Measurements from ENCODE around the gene PSD2. TPM values are rescaled to one million over a fixed set of nuclear protein-coding genes. Genes with fewer than 3 reads are reported as not detected.

The PSD2 gene
- total RNA-seq, 2 experiments from 2014 or later, result 0.08 TPM; not detected in 1

DNA sequence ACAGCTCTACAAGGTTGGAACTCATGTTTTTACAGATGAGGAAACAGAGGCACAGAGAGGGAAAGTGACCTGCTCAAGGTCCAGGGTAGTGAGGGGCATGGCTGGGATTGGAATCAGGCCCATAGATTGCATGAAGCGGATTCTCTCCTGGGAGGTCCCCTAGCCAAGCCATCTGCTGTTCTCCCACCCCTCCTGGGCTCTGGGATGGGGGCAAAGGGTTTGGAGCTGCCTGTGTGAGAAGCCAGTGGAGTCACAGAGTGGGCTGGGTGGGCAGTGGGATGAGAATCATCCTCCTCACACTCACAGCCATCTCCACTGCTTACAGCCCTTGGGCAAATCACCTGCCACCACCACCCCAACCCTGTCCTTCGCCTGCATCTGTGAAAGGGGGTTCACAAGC is 38.6 kb upstream of the PSD2 start:
- H3K36me3 ChIP-seq (ENCODE audit: insufficient read depth, low read length), result no peaks in the 10 kb centered on the region
- ATAC-seq (ENCODE audit: poor library complexity) (no peak), DNase-seq (no peak)
- peaks cover 16% of the 10 kb centered on the region for H3K4me1 ChIP-seq (ENCODE audit: insufficient read depth, low read length)
- H3K4me3 ChIP-seq (ENCODE audit: low read length), result no peak overlapping the region
- intact Hi-C loops (cut with DNase I, micrococcal nuclease), result no loop called here
- H3K9me3 Mint-ChIP-seq, result no peaks in the 10 kb centered on the region
- H3K9me3 ChIP-seq (ENCODE audit: control insufficient read depth in 1 of 2, insufficient read depth in 1 of 2, low read length in 2 of 2), result peaks cover 0 to 7% of the 10 kb centered on the region in 2 experiments
- H3K27ac Mint-ChIP-seq, result no peak overlapping the region
- ChIA-PET CTCF (interaction anchor here (1.8 kb wide), 1 partner anchor 9 kb away, joined by 11 read pairs; no protein-coding TSS in a partner anchor), POLR2A (interaction anchor here (1.2 kb wide), 1 partner anchor 9 kb away, joined by 4 read pairs; no protein-coding TSS in a partner anchor)
- no peak overlapping the region for H3K4me3 Mint-ChIP-seq
- H3K27ac ChIP-seq (ENCODE audit: low read depth in 1 of 2, low read length in 2 of 2), result no peak overlapping the region
- H3K27me3 Mint-ChIP-seq, result peaks cover 85% of the 10 kb centered on the region
- TF ChIP-seq, protein P1, sequence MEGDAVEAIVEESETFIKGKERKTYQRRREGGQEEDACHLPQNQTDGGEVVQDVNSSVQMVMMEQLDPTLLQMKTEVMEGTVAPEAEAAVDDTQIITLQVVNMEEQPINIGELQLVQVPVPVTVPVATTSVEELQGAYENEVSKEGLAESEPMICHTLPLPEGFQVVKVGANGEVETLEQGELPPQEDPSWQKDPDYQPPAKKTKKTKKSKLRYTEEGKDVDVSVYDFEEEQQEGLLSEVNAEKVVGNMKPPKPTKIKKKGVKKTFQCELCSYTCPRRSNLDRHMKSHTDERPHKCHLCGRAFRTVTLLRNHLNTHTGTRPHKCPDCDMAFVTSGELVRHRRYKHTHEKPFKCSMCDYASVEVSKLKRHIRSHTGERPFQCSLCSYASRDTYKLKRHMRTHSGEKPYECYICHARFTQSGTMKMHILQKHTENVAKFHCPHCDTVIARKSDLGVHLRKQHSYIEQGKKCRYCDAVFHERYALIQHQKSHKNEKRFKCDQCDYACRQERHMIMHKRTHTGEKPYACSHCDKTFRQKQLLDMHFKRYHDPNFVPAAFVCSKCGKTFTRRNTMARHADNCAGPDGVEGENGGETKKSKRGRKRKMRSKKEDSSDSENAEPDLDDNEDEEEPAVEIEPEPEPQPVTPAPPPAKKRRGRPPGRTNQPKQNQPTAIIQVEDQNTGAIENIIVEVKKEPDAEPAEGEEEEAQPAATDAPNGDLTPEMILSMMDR (IDR thresholded peaks at IDR 0.05), result no peak
- H3K27me3 ChIP-seq (ENCODE audit: control insufficient read depth in 1 of 2, insufficient read depth in 2 of 2, low read length in 2 of 2), result peaks cover 38 to 39% of the 10 kb centered on the region in 2 experiments
- H3K4me1 Mint-ChIP-seq (ENCODE audit: low read depth), result peaks cover 12% of the 10 kb centered on the region
- H3K36me3 Mint-ChIP-seq (ENCODE audit: low read depth), result no peaks in the 10 kb centered on the region

DNA sequence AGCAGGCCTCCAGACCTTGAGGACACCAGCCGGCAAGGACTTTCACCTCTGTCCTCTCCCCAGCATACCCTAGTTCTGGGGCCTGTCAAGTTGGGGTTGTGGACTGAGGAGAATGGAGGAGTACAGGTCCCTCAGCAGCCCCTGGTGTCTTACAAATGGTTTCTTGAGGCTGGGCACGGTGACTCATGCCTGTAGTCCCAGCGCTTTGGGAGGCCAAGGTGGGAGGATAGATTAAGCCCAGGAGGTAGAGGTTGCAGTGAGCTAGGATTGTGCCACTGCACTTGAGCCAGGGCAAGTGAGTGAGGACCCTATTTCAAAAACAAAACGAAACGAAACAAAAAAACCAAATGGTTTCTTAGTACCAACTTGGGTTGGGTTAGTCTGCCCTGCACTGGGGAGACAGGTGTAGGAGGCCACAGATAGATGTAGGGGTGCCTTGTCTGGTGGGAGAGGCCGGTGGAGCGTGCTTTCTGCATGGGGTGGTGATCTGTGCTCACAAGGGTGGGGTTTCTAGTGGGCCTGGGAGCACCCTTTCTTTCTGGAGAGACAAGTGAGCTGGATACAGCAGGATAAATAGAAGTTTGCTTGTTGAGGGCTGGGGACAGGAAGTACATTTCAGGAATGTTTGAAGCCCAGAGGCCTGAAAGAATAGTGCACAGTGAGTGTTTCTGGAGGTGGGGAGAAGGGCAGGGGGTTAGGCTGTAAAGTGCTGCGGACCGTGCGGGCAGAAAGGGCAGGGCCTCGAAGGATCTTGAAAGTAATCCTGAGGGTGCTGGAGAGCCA is 37.7 kb upstream of the PSD2 start:
- intact Hi-C loops (cut with DNase I, micrococcal nuclease), result no loop called here

DNA sequence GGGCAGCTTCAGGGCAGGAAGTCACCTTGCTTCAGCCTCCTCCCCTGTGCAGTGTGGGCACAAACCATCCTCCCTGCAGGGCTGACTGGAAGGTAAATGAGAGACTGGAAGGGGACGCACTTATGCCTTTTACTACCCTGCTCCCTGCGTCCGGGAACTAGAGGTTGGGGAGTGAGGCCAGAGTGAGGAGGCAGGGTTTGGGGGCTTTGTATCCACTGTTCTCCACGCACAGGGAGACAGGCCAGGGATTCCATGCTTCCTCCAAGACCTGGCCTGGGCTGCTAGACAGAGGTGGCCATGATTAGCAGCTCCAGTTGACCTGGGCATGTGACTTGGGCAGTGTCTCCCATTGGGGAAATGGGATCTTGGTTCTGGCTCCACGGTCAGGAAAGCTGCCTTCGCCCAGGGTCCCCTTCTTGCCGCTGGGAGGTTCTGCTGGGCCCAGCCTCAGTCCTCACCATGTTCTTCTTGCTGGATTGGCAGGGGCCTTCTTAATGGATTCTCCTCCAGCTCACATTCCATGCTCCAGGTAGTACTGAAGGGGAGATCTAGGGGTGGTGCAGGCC is 37.0 kb upstream of the PSD2 start:
- TF ChIP-seq, protein P1 (IDR thresholded peaks at IDR 0.05), result no peak
- intact Hi-C loops (cut with DNase I, micrococcal nuclease), result no loop called here
- no peak for DNase-seq
- POLR2A ChIA-PET, result no interaction called here
- CTCF ChIA-PET, result no interaction called here
- Mint-ChIP-seq H3K36me3 (ENCODE audit: low read depth) (no peaks in the 10 kb centered on the region), H3K4me1 (ENCODE audit: low read depth) (peaks cover 12% of the 10 kb centered on the region), H3K27me3 (peaks cover 84% of the 10 kb centered on the region), H3K4me3 (no peak overlapping the region), H3K27ac (no peak overlapping the region), H3K9me3 (no peaks in the 10 kb centered on the region)
- no peak for ATAC-seq (ENCODE audit: poor library complexity)
- Histone ChIP-seq H3K4me3 (ENCODE audit: low read length) (no peak overlapping the region), H3K9me3 (ENCODE audit: control insufficient read depth in 1 of 2, insufficient read depth in 1 of 2, low read length in 2 of 2) (peaks cover 0 to 9% of the 10 kb centered on the region in 2 experiments), H3K27ac (ENCODE audit: low read depth in 1 of 2, low read length in 2 of 2) (no peak overlapping the region), H3K4me1 (ENCODE audit: insufficient read depth, low read length) (peaks cover 16% of the 10 kb centered on the region), H3K27me3 (ENCODE audit: control insufficient read depth in 1 of 2, insufficient read depth in 2 of 2, low read length in 2 of 2) (peaks cover 41 to 44% of the 10 kb centered on the region in 2 experiments), H3K36me3 (ENCODE audit: insufficient read depth, low read length) (no peaks in the 10 kb centered on the region)

More for the DNA sequence above, 37.7 kb upstream of the PSD2 start:
- ATAC-seq (ENCODE audit: poor library complexity), result no peak
- Mint-ChIP-seq H3K4me3 (no peak overlapping the region), H3K9me3 (no peaks in the 10 kb centered on the region), H3K27ac (no peak overlapping the region), H3K27me3 (peaks cover 84% of the 10 kb centered on the region), H3K36me3 (ENCODE audit: low read depth) (no peaks in the 10 kb centered on the region), H3K4me1 (ENCODE audit: low read depth) (peaks cover 12% of the 10 kb centered on the region)
- no peaks in the 10 kb centered on the region for H3K36me3 ChIP-seq (ENCODE audit: insufficient read depth, low read length)
- ChIA-PET CTCF (interaction anchor here (1.8 kb wide), 1 partner anchor 8 kb away, joined by 11 read pairs; no protein-coding TSS in a partner anchor), POLR2A (no interaction called here)
- peaks cover 0 to 7% of the 10 kb centered on the region in 2 experiments for H3K9me3 ChIP-seq (ENCODE audit: control insufficient read depth in 1 of 2, insufficient read depth in 1 of 2, low read length in 2 of 2)
- no peak overlapping the region for H3K27ac ChIP-seq (ENCODE audit: low read depth in 1 of 2, low read length in 2 of 2)
- peaks cover 39 to 41% of the 10 kb centered on the region in 2 experiments for H3K27me3 ChIP-seq (ENCODE audit: control insufficient read depth in 1 of 2, insufficient read depth in 2 of 2, low read length in 2 of 2)
- TF ChIP-seq, protein P1 (IDR thresholded peaks at IDR 0.05), result no peak
- DNase-seq, result no peak
- peaks cover 16% of the 10 kb centered on the region for H3K4me1 ChIP-seq (ENCODE audit: insufficient read depth, low read length)
- H3K4me3 ChIP-seq (ENCODE audit: low read length), result no peak overlapping the region
